Tibial artery (tissue), 4 donors: ENCODE results near the gene MPP2.
A peak's percentile ranks its signal among the peaks of the same experiment; 100 is the strongest.

Source experiments
- DNase-seq, 2 donors: peaks; one replicate each; pipeline ENCODE4 v3.0.0-alpha.2; 2019
- H3K27ac ChIP-seq, 2 donors: fragments of 200-600 bp; sonication (generic) in 1 of 2; 1 replicate in 1 of 2; 2 replicates in 1 of 2; pipeline ENCODE4 v1.5.1; 2018 to 2019; ENCODE audit warnings: mild to moderate bottlenecking in 1 of 2
- H3K27me3 ChIP-seq, 2 donors: fragments of 200-600 bp; sonication (generic) in 1 of 2; one replicate each; pipeline versions ENCODE4 v1.5.1 to v1.6.0; 2016 to 2019
- H3K36me3 ChIP-seq, 3 donors: fragments of 200-600 bp; sonication (generic) in 2 of 3; one replicate each; pipeline ENCODE4 v1.5.1; 2016 to 2019; ENCODE audit warnings: mild to moderate bottlenecking in 2 of 3
- H3K4me1 ChIP-seq, 4 donors: fragments of 200-600 bp; sonication (generic) in 2 of 4; 1 replicate in 3 of 4; 2 replicates in 1 of 4; pipeline ENCODE4 v1.5.1; 2016 to 2019
- H3K4me3 ChIP-seq, 2 donors: fragments of 200-600 bp; sonication (generic) in 1 of 2; 1 replicate in 1 of 2; 2 replicates in 1 of 2; pipeline ENCODE4 v1.5.1; 2018 to 2019; ENCODE audit warnings: mild to moderate bottlenecking in 2 of 2
- H3K9me3 ChIP-seq, 3 donors: fragments of 200-600 bp; sonication (generic) in 1 of 3; one replicate each; pipeline ENCODE4 v1.5.1; 2016 to 2019
- intact Hi-C: fragments of 100-400 bp; cut with DNase I; formaldehyde crosslinking; loops from one replicate; pipeline ENCODE4 v1.15.0; 2023; ENCODE audit warnings: low total_unique reads
- TF ChIP-seq, protein P1 (sequence below), 2 experiments: fragments of 200-600 bp in 1 of 2; fragments of 450-650 bp in 1 of 2; IDR thresholded peaks; one replicate each; pipeline ENCODE4 v1.5.1; 2017 to 2019; ENCODE audit warnings: antibody characterized with exemption in 2 of 2, mild to moderate bottlenecking in 1 of 2, moderate library complexity in 1 of 2

The MPP2 gene

DNA sequence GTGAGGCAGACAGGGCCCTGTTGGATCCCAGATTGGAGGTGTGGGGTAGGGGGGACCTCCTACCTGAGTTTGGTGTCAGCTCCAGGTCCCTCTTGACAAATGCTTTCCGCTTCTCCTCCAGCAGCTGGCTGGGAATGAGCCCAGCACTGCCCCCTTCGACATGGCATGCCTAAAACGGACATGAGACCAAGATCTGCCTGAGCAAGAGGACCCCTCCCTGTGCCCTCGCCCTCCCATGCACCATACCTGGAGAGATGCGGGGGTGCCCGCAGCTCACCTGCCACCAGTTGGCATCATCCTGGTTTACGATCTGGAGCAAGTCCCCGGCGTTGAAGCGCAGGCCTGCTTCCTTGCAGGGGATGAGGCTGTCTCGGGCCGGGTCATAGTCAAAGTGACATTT is 26.2 kb downstream of the MPP2 start:
- Histone ChIP-seq H3K27ac (no peak overlapping the region), H3K36me3 (peaks cover 9 to 44% (median 17%) of the 10 kb centered on the region in 3 donors), H3K9me3 (no peaks in the 10 kb centered on the region), H3K27me3 (no peaks in the 10 kb centered on the region), H3K4me1 (peaks cover 0 to 8% (median 1%) of the 10 kb centered on the region in 4 donors), H3K4me3 (no peak overlapping the region)
- TF ChIP-seq, protein P1, sequence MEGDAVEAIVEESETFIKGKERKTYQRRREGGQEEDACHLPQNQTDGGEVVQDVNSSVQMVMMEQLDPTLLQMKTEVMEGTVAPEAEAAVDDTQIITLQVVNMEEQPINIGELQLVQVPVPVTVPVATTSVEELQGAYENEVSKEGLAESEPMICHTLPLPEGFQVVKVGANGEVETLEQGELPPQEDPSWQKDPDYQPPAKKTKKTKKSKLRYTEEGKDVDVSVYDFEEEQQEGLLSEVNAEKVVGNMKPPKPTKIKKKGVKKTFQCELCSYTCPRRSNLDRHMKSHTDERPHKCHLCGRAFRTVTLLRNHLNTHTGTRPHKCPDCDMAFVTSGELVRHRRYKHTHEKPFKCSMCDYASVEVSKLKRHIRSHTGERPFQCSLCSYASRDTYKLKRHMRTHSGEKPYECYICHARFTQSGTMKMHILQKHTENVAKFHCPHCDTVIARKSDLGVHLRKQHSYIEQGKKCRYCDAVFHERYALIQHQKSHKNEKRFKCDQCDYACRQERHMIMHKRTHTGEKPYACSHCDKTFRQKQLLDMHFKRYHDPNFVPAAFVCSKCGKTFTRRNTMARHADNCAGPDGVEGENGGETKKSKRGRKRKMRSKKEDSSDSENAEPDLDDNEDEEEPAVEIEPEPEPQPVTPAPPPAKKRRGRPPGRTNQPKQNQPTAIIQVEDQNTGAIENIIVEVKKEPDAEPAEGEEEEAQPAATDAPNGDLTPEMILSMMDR (IDR thresholded peaks at IDR 0.05), result no peak
- DNase-seq, result no peak
- intact Hi-C loops, result no loop called here

- intact Hi-C loops, result no loop called here
- DNase-seq, result no peak
- Histone ChIP-seq H3K4me1 (peaks cover 0 to 8% (median 1%) of the 10 kb centered on the region in 4 donors), H3K27me3 (no peaks in the 10 kb centered on the region), H3K36me3 (peaks cover 9 to 44% (median 17%) of the 10 kb centered on the region in 3 donors), H3K4me3 (no peak overlapping the region), H3K9me3 (no peaks in the 10 kb centered on the region), H3K27ac (no peak overlapping the region)
- TF ChIP-seq, protein P1 (IDR thresholded peaks at IDR 0.05), result peak; percentile 34 to 56
Measured at GRCh38 chr17:43880420-43880991, 26.8 kb downstream of the MPP2 start.

GRCh38 chr17:43879723-43880419 is 27.5 kb downstream of the MPP2 start:
- DNase-seq, result no peak
- TF ChIP-seq, protein P1 (IDR thresholded peaks at IDR 0.05), result no peak
- H3K36me3 ChIP-seq, result peaks cover 9 to 44% (median 17%) of the 10 kb centered on the region in 3 donors
- H3K9me3 ChIP-seq, result no peaks in the 10 kb centered on the region
- intact Hi-C loops, result loop anchor here (10.0 kb wide), 2 partner anchors 65 to 115 kb away; partner anchors contain the start of gene PPY
- no peak overlapping the region for H3K4me3 ChIP-seq
- no peak overlapping the region for H3K27ac ChIP-seq
- no peaks in the 10 kb centered on the region for H3K27me3 ChIP-seq
- peaks cover 0 to 8% (median 1%) of the 10 kb centered on the region in 4 donors for H3K4me1 ChIP-seq

GRCh38 chr17:43878260-43879175 is 28.8 kb downstream of the MPP2 start:
- Histone ChIP-seq H3K27me3 (no peaks in the 10 kb centered on the region), H3K36me3 (peaks cover 9 to 43% (median 17%) of the 10 kb centered on the region in 3 donors), H3K4me3 (no peak overlapping the region), H3K4me1 (peaks cover 0 to 8% (median 1%) of the 10 kb centered on the region in 4 donors), H3K27ac (no peak overlapping the region), H3K9me3 (no peaks in the 10 kb centered on the region)
- intact Hi-C loops, result loop anchor here (10.0 kb wide), 2 partner anchors 66 to 116 kb away; partner anchors contain the start of gene PPY
- TF ChIP-seq, protein P1 (IDR thresholded peaks at IDR 0.05), result peak; percentile 89 to 98
- peak; percentile 58 to 81 for DNase-seq

- TF ChIP-seq, protein P1 (IDR thresholded peaks at IDR 0.05), result no peak
- intact Hi-C loops, result loop anchor here (10.0 kb wide), 2 partner anchors 67 to 117 kb away; partner anchors contain the start of gene PPY
- DNase-seq, result no peak
- Histone ChIP-seq H3K4me1 (peaks cover 0 to 8% (median 1%) of the 10 kb centered on the region in 4 donors), H3K4me3 (no peak overlapping the region), H3K9me3 (no peaks in the 10 kb centered on the region), H3K27me3 (peaks cover 0 to under 1% of the 10 kb centered on the region in 2 donors), H3K27ac (no peak overlapping the region), H3K36me3 (peaks cover 9 to 34% (median 17%) of the 10 kb centered on the region in 3 donors)
Measured at GRCh38 chr17:43877451-43878155, 29.7 kb downstream of the MPP2 start.
